HS-5 (cell line): ENCODE measurements around the gene CFAP70.
"Not testable (repeated sequence)": the region's sequence is repeated elsewhere in the genome, so short reads cannot be mapped to it uniquely, and the experiment has no call there.

Source experiments
- DNase-seq: peaks from one replicate; pipeline ENCODE4 v3.0.0-alpha.2; 2012; ENCODE audit warnings: low read depth

Gene CFAP70

DNA sequence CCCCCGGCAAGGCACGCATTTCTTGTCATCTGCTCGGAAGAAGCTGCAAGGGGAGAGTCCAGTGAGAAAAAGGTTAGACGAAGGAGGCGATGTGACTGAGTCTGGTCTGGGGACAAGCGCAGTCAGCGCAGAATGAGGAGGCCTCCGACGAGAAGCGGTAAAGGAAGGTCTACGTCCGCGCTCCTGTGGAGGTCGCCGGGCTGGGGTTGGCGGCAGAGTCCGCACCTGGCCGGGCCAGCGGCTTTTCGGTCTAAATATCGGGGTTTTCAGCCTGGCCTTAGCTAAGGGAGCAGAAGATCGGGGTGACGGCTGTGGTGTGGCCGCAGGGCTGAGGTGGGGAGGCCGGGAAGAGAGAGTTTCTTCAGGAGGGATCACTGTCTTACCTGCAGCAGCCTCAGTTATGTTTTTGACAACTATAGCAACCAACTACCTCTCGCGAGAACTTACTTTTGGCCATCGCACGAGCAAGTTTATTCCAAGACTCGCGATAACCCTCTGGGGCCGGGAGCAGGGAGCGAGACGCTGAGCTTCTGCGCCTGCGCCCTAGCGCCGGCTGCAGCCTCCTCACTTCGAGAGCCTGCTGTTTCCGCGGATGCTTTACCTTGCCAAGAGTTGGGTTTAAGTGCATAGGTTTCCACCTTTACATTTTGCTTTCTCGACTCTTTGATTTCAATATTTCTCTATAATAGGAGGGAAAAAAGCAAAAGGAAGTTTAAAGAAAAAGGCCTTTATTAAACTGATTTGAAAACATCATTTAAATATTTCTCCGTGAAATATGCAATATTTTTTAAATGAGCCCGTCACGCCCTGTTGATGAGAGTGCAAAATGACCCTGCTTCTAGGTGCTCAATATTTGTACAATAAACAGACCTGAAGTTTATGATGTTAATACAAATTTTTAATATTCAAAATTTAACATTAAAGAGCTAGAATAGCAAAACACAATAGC is at the start of gene CFAP70:
CFAP70 (minus strand) TSS at position 534 of the 949 bp plus-strand sequence. CDS start 4,068 bp downstream, outside the sequence.
- DNase-seq = peak; percentile 56

DNA sequence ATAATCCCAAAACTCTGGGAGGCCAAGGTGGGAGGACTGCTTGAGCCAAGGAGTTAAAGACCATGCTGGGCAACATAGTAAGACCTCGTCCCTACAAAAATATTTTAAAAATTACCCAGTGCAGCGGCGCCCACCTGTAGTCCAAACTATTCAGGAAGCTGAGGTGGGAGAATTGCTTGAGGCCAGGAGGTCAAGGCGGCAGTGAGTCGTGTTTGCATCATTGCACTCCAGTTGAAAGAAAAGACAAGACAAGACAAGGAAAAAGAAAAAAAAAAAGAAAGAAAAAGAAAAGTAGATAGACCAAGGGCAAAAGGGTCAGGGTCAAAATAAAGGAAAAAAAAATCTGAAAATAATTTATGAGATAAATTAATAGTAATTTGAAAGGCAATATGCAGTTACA is 49.4 kb upstream of the CFAP70 start:
- DNase-seq = no peak

- DNase-seq = no peak
Observed at GRCh38 chr10:73407495-73407894, 48.8 kb upstream of the CFAP70 start.

GRCh38 chr10:73406846-73407245 is 48.2 kb upstream of the CFAP70 start:
- DNase-seq = no peak

DNA sequence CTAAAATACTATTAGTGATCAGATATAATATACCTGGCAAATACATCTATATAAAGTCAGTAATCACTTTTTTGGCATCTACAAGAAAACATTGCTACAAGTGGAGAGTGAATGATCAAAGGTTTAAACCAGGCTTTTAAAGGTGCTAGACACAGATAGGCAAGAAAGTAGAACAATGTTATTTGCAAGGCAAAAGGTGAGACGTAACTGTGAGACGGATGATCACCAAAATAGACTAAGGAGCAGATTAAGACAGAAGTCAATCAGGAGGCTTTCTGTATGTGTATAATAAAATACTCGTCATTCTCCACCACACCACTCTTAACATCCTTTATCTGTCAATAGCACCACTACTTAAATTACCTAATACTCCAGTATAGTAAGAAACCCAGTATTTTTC is 46.9 kb upstream of the CFAP70 start:
- DNase-seq = no peak

DNA sequence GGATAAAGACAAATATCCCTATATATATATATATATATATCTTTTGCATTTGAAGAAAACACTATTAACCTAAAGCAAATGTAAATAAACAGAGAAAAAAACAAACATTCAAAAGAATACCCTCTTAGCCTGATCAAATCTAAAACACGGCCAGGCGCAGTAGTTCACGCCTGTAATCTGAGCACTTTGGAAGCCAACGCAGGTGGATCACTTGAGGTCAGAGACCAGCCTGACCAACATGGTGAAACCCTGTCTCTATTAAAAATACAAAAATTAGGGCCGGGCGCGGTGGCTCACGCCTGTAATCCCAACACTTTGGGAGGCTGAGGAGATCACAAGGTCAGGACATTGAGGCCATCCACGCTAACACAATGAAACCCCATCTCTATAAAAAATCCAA is 46.0 kb upstream of the CFAP70 start:
- DNase-seq = no peak

DNA sequence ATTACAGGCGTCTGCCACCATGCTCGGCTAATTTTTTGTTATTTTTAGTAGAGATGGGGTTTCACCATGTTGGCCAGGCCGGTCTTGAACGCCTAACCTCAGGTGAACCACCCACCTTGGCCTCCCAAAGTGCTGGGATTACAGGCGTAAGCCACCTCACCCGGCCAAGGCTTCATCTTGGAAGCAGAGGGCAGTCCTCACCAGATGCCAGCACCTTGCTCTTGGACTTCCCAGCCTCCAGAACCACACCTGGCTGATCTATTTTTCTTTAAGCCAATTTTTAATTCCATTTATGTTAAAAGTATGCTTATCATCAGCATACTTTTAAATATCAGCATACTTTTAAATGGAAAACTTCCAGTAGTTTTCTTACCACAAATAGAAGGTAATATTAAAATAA is 43.0 kb upstream of the CFAP70 start:
- no peak for DNase-seq

- DNase-seq = no peak
Observed at GRCh38 chr10:73399063-73399462, 40.4 kb upstream of the CFAP70 start.

DNA sequence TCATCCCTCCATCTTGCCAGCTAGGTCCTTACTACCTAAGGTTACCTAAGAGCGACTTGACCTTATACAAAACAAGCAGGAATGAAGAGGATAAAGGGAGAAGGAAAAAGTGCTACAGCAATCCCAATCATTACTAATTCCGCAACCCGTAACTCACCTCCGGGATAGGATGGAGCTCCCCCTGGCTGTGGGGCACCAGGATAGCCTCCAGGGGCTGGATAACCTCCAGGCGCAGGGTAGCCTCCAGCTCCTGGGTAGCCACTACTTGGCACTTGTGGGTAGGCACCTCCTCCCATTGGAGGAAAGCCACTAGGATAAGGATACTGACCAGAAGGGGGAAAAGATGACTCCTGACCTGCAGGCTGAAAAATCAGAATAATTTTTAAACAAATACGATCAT is 39.4 kb upstream of the CFAP70 start:
- no peak for DNase-seq

GRCh38 chr10:73394325-73394724 is 35.7 kb upstream of the CFAP70 start:
- not testable (repeated sequence) for DNase-seq

- no peak for DNase-seq
Observed at GRCh38 chr10:73388228-73388627, 29.6 kb upstream of the CFAP70 start.

DNA sequence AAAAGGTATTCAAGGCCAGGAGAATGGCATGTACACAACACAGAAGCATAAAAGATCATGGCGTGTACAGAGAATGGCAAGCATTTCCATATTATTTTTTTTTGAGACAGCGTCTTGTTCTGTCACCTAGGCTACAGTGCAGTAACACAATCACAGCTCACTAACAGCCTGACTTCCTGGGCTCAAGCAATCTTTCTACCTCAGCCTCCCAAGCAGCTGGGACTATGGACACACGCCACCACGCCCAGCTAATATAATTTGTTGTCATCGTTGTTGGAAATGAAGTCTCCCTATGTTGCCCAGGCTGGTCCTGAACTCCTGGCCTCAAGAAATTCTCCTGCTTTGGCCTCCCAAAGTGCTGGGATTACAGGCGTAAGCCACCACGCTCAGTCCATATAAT is 27.9 kb upstream of the CFAP70 start:
- DNase-seq = no peak

- DNase-seq = no peak
Observed at GRCh38 chr10:73379064-73379748, 20.5 kb upstream of the CFAP70 start.

DNA sequence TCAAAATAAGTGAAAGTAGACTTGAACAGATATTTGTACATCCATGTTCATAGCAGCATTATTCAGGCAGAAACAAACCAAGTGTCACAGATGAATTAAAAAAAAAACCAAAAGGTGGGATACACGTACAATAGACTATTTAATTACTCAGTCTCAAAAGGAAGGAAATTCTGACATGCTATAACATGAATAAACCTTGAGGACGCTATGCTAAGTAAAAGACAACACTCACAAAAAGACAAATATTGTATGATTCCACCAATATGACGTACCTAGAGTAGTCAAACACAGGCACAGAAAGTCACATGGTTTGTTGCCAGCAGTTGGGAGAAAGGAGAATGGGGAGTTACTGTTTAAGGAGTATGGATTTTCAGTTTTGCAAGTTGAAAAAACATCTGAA is 18.0 kb upstream of the CFAP70 start:
- DNase-seq = no peak

GRCh38 chr10:73368238-73368637 is 9.6 kb upstream of the CFAP70 start:
- DNase-seq = no peak

DNA sequence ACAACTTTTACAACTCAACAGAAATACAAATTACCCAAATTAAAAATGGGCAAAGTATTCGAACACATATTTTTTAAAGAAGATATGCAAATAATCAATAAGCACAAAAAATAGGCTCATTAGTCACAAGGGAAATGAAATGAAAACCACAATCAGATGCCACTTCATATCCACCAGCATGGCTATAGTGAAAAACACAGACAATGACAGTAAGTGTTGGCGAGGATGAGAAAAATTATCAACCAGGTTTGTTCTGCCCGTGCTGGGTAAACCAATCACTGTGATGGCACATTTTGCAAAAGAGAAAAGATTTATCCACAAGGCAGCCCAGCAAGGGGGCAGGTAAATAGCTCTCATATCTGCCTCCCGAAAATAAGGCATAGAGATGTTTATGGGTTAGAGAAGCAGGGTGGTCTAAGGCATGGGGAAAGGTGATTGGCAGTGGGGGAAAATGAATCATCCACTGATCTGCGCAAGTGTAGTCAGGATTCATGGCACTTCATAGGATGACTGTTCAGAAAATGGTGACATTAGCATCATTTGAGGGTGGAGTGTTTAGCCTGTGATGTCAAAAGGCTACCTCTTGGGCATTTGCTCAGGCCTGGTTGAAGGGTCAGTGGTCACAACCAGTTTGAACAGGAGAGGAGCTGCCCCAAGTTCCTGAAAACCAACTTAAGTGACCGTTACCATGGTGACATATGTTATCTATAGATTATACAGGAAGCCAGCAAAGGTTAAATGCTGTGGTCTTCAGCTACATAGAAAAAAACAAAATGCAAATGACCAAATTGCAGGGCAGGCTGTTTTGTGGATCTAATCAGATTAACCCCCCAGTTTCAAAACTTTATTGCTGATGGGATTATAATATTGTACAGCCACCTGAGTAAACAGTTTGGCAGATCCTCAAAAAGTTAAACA is 8.0 kb upstream of the CFAP70 start:
- no peak for DNase-seq

GRCh38 chr10:73364964-73365363 is 6.3 kb upstream of the CFAP70 start:
- DNase-seq = no peak

- DNase-seq = no peak
Observed at GRCh38 chr10:73359492-73359891, 828 bp upstream of the CFAP70 start.

DNA sequence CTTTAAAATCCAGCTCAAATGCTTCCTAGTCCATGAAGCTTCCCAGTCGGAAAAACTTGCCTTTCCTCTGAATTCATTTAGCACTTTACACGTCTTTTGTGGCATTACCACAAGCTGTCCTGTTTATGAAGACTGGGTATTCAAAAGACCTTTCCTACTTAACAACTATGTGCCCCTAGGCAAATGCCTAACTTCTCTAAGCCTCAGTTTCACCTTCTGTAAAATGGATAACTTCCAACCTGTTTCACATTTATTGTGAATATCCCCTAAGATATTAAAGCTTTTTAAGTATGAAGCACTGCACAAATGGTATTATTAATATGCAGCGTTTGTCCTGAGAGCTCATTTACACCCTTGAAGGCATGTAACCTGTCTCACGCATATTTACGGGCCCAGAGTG is 843 bp downstream of the CFAP70 start:
- no peak for DNase-seq

DNA sequence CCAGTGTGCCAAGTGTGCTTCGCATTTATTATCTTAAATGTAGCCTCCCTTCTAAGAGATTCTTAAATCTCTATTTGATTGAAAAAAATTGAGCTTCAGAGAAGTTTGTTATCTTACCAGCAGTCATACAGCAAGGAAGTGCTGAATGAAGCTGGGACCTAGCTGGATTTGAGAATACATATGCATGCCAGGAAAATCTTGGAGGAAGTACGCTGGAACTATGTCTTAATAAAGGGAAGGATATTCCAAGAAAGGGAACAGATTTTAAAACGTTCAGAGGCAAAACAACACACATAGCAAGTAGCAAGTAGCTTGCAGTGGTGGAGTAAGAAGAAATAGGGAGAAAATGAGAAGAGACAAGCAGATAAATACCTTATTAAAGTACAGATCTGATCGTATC is 1.5 kb downstream of the CFAP70 start:
- DNase-seq = no peak

DNA sequence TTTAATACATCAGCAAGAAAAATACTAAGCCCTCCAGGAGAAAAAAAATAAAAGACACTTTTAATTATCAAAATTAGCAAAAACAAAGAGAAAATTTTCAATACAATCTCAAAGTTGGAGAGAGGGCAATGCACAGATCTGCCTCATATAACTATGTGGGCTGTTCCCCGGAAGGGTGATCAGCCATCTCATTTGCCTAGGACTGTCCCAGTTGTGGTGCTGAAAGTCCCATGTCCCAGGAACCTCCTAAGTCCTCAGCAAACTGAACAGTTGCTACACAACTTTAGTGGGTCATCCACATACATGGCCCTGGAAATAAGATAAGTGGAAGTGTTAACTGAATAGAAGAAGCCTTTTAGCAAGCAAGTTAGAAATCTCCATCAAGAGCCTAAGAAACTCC is 14.4 kb downstream of the CFAP70 start:
- no peak for DNase-seq

- DNase-seq = no peak
Observed at GRCh38 chr10:73340121-73340520, 18.5 kb downstream of the CFAP70 start.
